Femur (tissue), 1 donor: Measurements from ENCODE around the gene WDR4.
A peak's percentile ranks its signal among the peaks of the same experiment; 100 is the strongest.
"Not testable (repeated sequence)": the region's sequence is repeated elsewhere in the genome, so short reads cannot be mapped to it uniquely, and the experiment has no call there.

Source experiments
- DNase-seq: peaks from one replicate; pipeline ENCODE4 v3.0.0-alpha.2; 2017

The WDR4 gene

GRCh38 chr21:42875811-42876210 is 3.5 kb downstream of the WDR4 start:
- not testable (repeated sequence) for DNase-seq

DNA sequence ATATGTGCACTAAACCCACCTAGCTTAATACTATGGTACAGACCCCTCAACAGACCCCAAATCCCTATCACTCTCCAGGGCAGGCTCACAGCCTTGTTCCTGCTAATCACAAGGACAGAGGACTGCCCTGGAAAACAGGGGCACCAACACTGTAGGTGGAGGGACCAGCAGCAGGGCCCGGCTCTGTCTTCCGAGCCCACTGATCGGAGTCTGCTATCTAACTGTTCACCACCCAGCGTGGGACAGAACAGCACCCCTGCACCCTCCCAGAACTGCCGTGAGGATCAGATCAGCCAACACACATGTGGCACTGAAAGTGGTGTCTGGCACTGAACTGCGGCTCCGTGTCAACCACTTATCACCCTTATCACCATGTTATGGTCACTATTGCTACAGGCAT is 6.2 kb downstream of the WDR4 start:
- DNase-seq, result no peak

DNA sequence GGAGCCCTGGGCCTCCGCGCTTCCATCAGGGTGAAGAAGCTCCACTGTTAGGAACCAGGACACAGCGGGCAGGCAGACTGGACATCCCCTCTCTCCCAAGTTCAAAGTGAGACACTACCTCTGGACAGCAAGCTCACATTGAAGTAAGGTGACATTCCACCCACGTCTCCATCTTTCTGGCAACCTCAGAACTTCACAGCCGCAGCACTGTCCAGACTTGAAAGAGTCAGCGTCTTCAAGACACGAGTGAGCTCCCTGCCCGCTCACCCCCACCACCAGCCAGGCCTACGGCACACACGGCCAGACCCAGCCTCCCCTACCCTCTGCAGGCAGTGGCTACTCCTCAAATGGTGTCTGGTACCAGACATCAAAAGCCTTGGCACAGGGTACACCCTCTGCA is 11.1 kb downstream of the WDR4 start:
- DNase-seq, result no peak

GRCh38 chr21:42865776-42866160 is 13.6 kb downstream of the WDR4 start:
- no peak for DNase-seq

GRCh38 chr21:42864815-42865775 is 14.2 kb downstream of the WDR4 start:
- DNase-seq, result peak; percentile 57

DNA sequence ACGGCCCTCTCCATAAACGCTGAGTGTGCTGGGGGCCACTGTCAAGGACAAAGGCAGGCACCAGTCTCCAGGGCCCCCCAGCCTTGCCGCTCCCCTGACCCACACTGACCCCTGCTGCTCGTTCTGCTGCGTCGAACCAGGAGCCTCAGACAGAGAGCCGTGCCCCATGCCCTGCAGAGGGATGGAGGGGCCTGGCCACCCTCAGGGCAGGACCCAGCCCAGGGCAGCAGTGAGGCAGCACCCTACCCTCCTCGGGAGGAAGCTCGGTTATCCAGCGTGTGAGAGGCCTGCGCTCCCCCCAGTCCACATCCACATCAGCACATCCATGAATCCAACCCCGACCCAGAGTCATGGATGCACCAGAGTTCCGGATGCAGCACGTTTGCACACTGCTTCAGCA is 15.1 kb downstream of the WDR4 start:
- DNase-seq, result no peak

- DNase-seq, result no peak
Measured at GRCh38 chr21:42863504-42863870, 15.9 kb downstream of the WDR4 start.

DNA sequence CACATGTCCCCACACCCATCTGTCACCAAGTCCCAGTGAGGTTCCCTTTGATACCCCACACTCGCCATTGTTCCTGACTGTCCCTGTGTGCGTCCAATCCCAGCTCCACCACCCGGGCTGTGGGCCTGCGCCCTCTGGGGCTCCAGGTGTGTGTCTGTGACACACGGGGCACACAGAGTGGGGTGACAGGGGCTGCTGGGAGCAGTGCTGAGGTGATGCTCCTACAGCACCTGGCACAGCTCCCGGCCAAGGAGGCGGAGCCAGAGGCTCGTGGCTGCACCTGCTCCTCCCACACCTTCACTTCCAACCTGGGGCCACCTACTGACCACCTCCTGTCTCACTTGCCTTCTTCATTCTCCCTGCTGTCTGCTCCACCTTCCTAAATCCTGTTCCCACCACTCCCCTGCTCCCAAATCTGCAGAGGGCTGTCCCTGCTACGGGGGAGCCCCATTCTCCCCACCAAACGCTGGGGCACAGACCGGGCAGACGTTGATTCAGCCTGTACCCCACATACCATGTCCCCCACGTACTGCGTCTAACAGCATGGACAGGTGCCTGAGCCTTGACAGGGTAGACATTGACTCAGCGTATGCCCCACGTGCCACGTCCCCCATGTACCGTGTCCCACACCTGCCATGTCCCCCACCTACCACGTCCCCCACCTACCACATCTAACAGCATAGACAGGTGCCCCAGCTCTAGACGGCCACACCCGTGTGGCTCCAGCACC is 16.4 kb downstream of the WDR4 start:
- DNase-seq, result no peak

GRCh38 chr21:42861848-42862400 is 17.4 kb downstream of the WDR4 start:
- DNase-seq, result no peak

DNA sequence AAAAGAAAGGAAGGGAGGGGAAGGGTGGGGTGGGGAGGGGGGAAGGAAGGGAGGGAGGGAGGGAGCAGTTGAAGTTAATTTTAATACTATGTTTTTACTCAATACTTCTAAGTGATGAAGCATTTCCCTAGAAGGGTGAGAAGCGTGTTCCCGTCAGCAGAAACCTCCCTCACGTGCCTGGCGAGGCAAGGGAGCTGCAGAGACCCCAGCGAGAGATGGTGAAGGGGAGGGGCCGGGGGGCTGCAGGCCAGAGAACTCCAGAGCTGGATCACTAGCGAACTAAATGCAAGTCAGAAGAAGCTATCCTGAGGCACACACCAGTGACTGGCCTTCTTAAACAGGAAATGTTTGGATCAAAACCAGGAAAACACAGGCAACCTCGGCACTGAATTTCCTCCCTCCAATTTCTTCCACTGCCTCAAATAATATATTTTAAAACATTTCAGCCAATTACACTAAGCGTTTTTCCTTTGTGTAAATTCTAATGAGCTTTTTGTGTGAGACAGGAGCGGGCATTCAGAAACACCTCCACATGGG is 18.0 kb downstream of the WDR4 start:
- DNase-seq, result no peak

- no peak for DNase-seq
Measured at GRCh38 chr21:42860345-42860744, 19.0 kb downstream of the WDR4 start.

DNA sequence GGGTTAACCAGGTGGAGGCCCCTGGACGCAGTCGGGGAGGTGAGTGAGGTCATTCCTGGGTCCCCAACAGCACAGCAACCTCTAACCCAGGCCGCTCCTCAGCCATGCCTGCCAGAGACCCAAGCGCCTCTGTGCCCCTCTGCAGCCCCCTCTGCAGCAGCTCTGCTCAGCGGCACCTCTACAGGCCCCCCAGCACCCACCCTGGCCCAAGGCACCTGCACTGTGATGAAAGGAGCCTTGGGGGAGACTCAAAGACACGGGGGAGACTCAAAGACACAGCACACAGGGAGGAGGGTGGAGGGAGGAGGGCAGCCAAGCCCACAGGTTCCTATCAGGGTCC is 19.5 kb downstream of the WDR4 start:
- no peak for DNase-seq

- DNase-seq, result no peak
Measured at GRCh38 chr21:42858957-42859890, 20.1 kb downstream of the WDR4 start.

GRCh38 chr21:42858185-42858847 is 21.0 kb downstream of the WDR4 start:
- DNase-seq, result no peak

GRCh38 chr21:42857216-42857615 is 22.1 kb downstream of the WDR4 start:
- DNase-seq, result no peak

DNA sequence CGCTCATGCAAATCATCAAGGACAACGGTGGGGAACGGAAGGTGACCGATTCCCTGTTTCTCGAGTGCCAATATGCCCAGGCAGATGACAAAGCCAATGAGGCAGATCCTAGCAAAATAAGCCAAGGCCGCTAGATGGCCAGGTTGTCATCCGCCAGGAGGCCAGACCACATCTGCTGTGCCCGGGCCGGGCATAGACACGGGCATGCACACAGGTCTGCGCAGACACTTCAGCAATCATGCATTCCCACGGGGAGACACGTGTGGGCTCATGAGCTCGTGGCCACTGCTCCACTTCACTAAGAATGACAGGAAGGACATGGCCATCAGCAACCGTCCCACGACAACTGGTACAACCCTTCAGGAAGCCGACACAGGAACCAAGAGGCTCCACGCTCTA is 23.4 kb downstream of the WDR4 start:
- DNase-seq, result no peak

DNA sequence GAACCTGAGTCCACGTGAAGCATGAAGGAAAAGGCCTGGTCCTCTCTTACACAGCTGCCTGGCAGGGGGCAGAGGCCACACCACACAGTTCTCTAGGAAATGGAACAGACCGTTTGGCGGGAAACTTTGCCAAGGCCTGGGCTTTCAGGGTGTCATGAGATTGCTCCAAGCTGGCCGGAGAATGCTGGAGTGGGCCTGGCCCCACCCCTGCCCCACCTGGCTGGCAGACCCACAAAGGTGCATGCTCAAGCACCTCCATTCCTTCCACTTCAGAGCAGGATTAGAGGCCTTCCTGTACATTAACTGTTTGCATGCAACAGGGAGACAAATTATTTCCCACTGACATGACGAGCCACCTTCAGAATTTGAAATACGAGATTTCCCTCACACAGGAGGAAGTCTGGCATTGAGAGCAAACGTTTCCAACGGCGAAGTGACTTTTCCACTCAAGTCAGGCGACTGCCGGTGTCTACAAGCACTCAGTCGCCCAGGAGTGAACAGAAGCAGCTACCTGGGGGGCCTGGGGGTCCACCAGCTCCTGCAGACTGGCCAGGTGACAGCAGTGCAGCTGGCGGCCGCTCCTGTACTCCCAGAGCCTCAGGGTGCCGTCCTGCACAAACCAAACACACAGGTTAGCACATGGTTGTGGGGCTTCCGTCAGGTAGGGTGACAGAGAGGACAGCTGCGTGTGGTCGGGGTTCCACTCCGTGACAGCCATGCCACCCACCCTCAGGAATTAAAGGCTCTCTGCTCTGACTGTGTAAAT is 24.0 kb downstream of the WDR4 start:
- no peak for DNase-seq

GRCh38 chr21:42854246-42855010 is 24.9 kb downstream of the WDR4 start:
- no peak for DNase-seq

DNA sequence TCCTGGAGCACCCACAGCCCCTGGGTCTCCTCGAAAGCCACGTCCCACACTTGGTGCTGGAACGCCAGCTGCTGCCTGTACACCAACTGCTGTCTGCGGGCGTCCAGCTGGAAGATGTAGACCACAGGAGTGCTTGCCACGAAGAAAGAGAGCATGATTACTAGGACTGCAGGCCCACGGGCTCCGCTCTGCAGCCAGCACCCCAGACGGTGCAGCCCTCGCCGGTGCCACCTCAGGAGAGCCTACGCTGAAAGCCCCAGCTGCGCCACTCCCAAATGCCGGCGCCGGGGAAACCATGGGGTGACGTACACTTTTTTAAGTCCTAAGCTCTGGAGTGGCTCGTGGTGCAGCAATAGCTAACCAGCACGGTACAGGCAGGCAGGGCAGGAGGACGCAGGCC is 25.7 kb downstream of the WDR4 start:
- DNase-seq, result no peak

GRCh38 chr21:42852925-42853570 is 26.3 kb downstream of the WDR4 start:
- DNase-seq, result no peak
